NCI-H748 treated with DMSO at 0.1 percent for 48 hours (cell line): ENCODE results near the gene BRD1.

ENCODE experiments used
- DNase-seq: peaks from one replicate; lab custom pipeline; 2025; lab: John Stamatoyannopoulos, UW

Gene BRD1

GRCh38 chr22:49727881-49728569 lies 99.6 kb downstream of the BRD1 start:
- DNase-seq = no peak

GRCh38 chr22:49727191-49727880 lies 100.3 kb downstream of the BRD1 start:
- DNase-seq = no peak

GRCh38 chr22:49726701-49727101 lies 101.0 kb downstream of the BRD1 start:
- no peak for DNase-seq

GRCh38 chr22:49726022-49726681 lies 101.5 kb downstream of the BRD1 start:
- no peak for DNase-seq

- no peak for DNase-seq
These were observed 102.2 kb downstream of the BRD1 start for GRCh38 chr22:49725516-49725915.

GRCh38 chr22:49724893-49725489 lies 102.7 kb downstream of the BRD1 start:
- DNase-seq = peak; percentile 70

GRCh38 chr22:49724030-49724892 lies 103.4 kb downstream of the BRD1 start:
- peak; percentile 14 for DNase-seq

GRCh38 chr22:49723478-49724029 lies 104.1 kb downstream of the BRD1 start:
- DNase-seq = no peak
